ENCODE measurements around the gene GLIPR1L1.

GLIPR1L1 gene

GRCh38 chr12:75414671-75415070 is 80.2 kb downstream of the GLIPR1L1 start:
- Histone ChIP-seq H3K4me3 (ENCODE audit: insufficient read depth, low read length, poor library complexity, severe bottlenecking) (no peak overlapping the region), H3K9me2 (replicated peaks; ENCODE audit: insufficient read depth, low read length) (no peaks in the 10 kb centered on the region), H3K9ac (ENCODE audit: low read length) (no peak overlapping the region), H2AFZ (ENCODE audit: low read depth, low read length, severe bottlenecking) (no peak overlapping the region), H3K4me2 (ENCODE audit: low read depth, low read length, poor library complexity, severe bottlenecking) (no peak overlapping the region), H3K27ac (ENCODE audit: low read depth, low read length) (no peak overlapping the region), H3K9me3 (ENCODE audit: insufficient read depth, low read length) (no peaks in the 10 kb centered on the region), H4K20me1 (ENCODE audit: low read depth, low read length) (no peaks in the 10 kb centered on the region), H3K36me3 (ENCODE audit: low read length) (no peaks in the 10 kb centered on the region), H3K27me3 (ENCODE audit: low read length) (no peaks in the 10 kb centered on the region), H3F3A (ENCODE audit: insufficient read depth) (no peaks in the 10 kb centered on the region), H3K79me2 (ENCODE audit: insufficient read depth, low read length) (no peaks in the 10 kb centered on the region)
- TF ChIP-seq EZH2phosphoT487 (conservative IDR thresholded peaks at IDR 0.05; ENCODE audit: low read length) (no peak), CTCF (IDR thresholded peaks at IDR 0.05; ENCODE audit: insufficient read depth, low read length, poor library complexity, severe bottlenecking) (no peak)

- no peak overlapping the region for H3K9ac ChIP-seq (ENCODE audit: low read length)
- no peak overlapping the region for H2AFZ ChIP-seq (ENCODE audit: low read depth, low read length, severe bottlenecking)
- H3K79me2 ChIP-seq (ENCODE audit: insufficient read depth, low read length), result no peaks in the 10 kb centered on the region
These were observed 85.4 kb downstream of the GLIPR1L1 start for GRCh38 chr12:75419841-75420240.

More at GRCh38 chr12:75419841-75420240, 85.4 kb downstream of the GLIPR1L1 start:
- H3K27ac ChIP-seq (ENCODE audit: low read depth, low read length), result no peak overlapping the region
- H3K9me2 ChIP-seq (replicated peaks; ENCODE audit: insufficient read depth, low read length), result no peaks in the 10 kb centered on the region
- no peak overlapping the region for H3K4me3 ChIP-seq (ENCODE audit: insufficient read depth, low read length, poor library complexity, severe bottlenecking)
- H3F3A ChIP-seq (ENCODE audit: insufficient read depth), result no peaks in the 10 kb centered on the region
- no peaks in the 10 kb centered on the region for H3K36me3 ChIP-seq (ENCODE audit: low read length)
- H3K27me3 ChIP-seq (ENCODE audit: low read length), result no peaks in the 10 kb centered on the region
- H3K4me2 ChIP-seq (ENCODE audit: low read depth, low read length, poor library complexity, severe bottlenecking), result no peak overlapping the region
- no peaks in the 10 kb centered on the region for H4K20me1 ChIP-seq (ENCODE audit: low read depth, low read length)
- no peaks in the 10 kb centered on the region for H3K9me3 ChIP-seq (ENCODE audit: insufficient read depth, low read length)
- TF ChIP-seq EZH2phosphoT487 (conservative IDR thresholded peaks at IDR 0.05; ENCODE audit: low read length), result no peak
- TF ChIP-seq CTCF (IDR thresholded peaks at IDR 0.05; ENCODE audit: insufficient read depth, low read length, poor library complexity, severe bottlenecking), result no peak
